Neural progenitor cell (in vitro differentiated cells): ENCODE data around the gene ASXL1. TPM values are rescaled to one million over a fixed set of nuclear protein-coding genes. Genes with fewer than 3 reads are reported as not detected.

Source experiments
- DNase-seq: peaks from one replicate; pipeline ENCODE4 v3.0.0-alpha.2; 2016; ENCODE audit warnings: low spot score
- H2AFZ ChIP-seq: fragments of 200-600 bp; sonication (generic); replicated peaks from 2 replicates; pipeline ENCODE4 v1.6.1; 2016; ENCODE audit warnings: antibody characterized with exemption
- H3F3A ChIP-seq: fragments of 200-600 bp; sonication (generic); 2 replicates; pipeline ENCODE4 v1.6.1; 2016; ENCODE audit warnings: antibody characterized with exemption, low read depth
- H3K27ac ChIP-seq: fragments of 200-600 bp; sonication (generic); 2 replicates; pipeline ENCODE4 v1.5.1; 2016; ENCODE audit warnings: mild to moderate bottlenecking
- H3K27me3 ChIP-seq: fragments of 200-600 bp; sonication (generic); 2 replicates; pipeline ENCODE4 v1.6.1; 2016; ENCODE audit warnings: mild to moderate bottlenecking, moderate library complexity
- H3K36me3 ChIP-seq: fragments of 200-600 bp; sonication (generic); 2 replicates; pipeline ENCODE4 v1.5.1; 2016
- H3K4me1 ChIP-seq: fragments of 200-600 bp; sonication (generic); 2 replicates; pipeline ENCODE4 v1.6.1; 2016; ENCODE audit warnings: mixed run types
- H3K4me2 ChIP-seq: fragments of 200-600 bp; sonication (generic); 2 replicates; pipeline ENCODE4 v1.6.1; 2016
- H3K4me3 ChIP-seq: fragments of 200-600 bp; sonication (generic); 2 replicates; pipeline ENCODE4 v1.5.1; 2016
- H3K79me2 ChIP-seq: fragments of 200-600 bp; sonication (generic); 2 replicates; pipeline ENCODE4 v1.6.1; 2016; ENCODE audit warnings: low read depth
- H3K9ac ChIP-seq: fragments of 200-600 bp; sonication (generic); 2 replicates; pipeline ENCODE4 v1.6.1; 2016
- H3K9me3 ChIP-seq: fragments of 200-600 bp; sonication (generic); 2 replicates; pipeline ENCODE4 v1.5.1; 2016; ENCODE audit warnings: low read depth
- H4K20me1 ChIP-seq: fragments of 200-600 bp; sonication (generic); 2 replicates; pipeline ENCODE4 v1.6.1; 2016; ENCODE audit warnings: low read depth
- H3K27ac Mint-ChIP-seq: 3 replicates; pipeline ENCODE4 v1.8.0; 2021; ENCODE audit warnings: mixed read lengths
- H3K27me3 Mint-ChIP-seq: 2 replicates; pipeline ENCODE4 v1.8.0; 2022; ENCODE audit warnings: low read depth, mild to moderate bottlenecking, inconsistent platforms, moderate library complexity, mixed read lengths; ENCODE audit not compliant: insufficient read depth
- H3K36me3 Mint-ChIP-seq: 3 replicates; pipeline ENCODE4 v1.8.0; 2021; ENCODE audit warnings: mixed read lengths
- H3K4me1 Mint-ChIP-seq: 3 replicates; pipeline ENCODE4 v1.8.0; 2021; ENCODE audit warnings: mixed read lengths
- H3K4me3 Mint-ChIP-seq: 3 replicates; pipeline ENCODE4 v1.8.0; 2021; ENCODE audit warnings: mild to moderate bottlenecking, moderate library complexity, mixed read lengths
- H3K9me3 Mint-ChIP-seq: 3 replicates; pipeline ENCODE4 v1.8.0; 2020; ENCODE audit warnings: mixed read lengths
- CTCF ChIP-seq: fragments of 200-600 bp; sonication (generic); IDR thresholded peaks from 2 replicates; pipeline ENCODE4 v1.5.1; 2017; ENCODE audit warnings: antibody characterized with exemption, mild to moderate bottlenecking
- EZH2 ChIP-seq: fragments of 200-600 bp; sonication (generic); IDR thresholded peaks from 2 replicates; pipeline ENCODE4 v1.6.1; 2017; ENCODE audit warnings: antibody characterized with exemption, mild to moderate bottlenecking, moderate library complexity
- EZH2phosphoT487 ChIP-seq: fragments of 200-600 bp; sonication (generic); IDR thresholded peaks from 2 replicates; pipeline ENCODE4 v1.6.1; 2017; ENCODE audit warnings: antibody characterized with exemption
- total RNA-seq: library from RNA; depleted of rRNA; stranded (reverse); fragments of >200 nt; gene quantifications from 2 replicates; pipeline ENCODE4 v1.2.3, GENCODE V29; 2015; ENCODE audit warnings: low replicate concordance

ASXL1 gene
- total RNA-seq, 1 donor from 2014 or later, result 48.2 TPM

GRCh38 chr20:32356622-32357374 lies 1.3 kb upstream of the ASXL1 start:
- Histone ChIP-seq H3K79me2 (peaks cover 32% of the 10 kb centered on the region), H3F3A (peaks cover 12% of the 10 kb centered on the region), H2AFZ (no peak overlapping the region), H3K9ac (no peak overlapping the region), H3K27me3 (peaks cover 5% of the 10 kb centered on the region), H3K27ac (no peak overlapping the region), H3K4me1 (peaks cover 6% of the 10 kb centered on the region), H3K4me2 (peak overlapping the region; percentile 81), H3K36me3 (no peaks in the 10 kb centered on the region), H3K4me3 (peak overlapping the region; percentile 93), H4K20me1 (peaks cover 28% of the 10 kb centered on the region), H3K9me3 (no peaks in the 10 kb centered on the region)
- Mint-ChIP-seq H3K4me1 (peaks cover 24% of the 10 kb centered on the region), H3K4me3 (peak overlapping the region; percentile 95), H3K9me3 (no peaks in the 10 kb centered on the region), H3K27me3 (peaks cover 4% of the 10 kb centered on the region), H3K27ac (peak overlapping the region; percentile 98), H3K36me3 (peaks cover 9% of the 10 kb centered on the region)
- DNase-seq, result no peak
- no peak for TF ChIP-seq EZH2
- TF ChIP-seq EZH2phosphoT487, result no peak
- TF ChIP-seq CTCF, result no peak

GRCh38 chr20:32357375-32357868 lies 709 bp upstream of the ASXL1 start:
- Histone ChIP-seq H3K4me1 (peaks cover 6% of the 10 kb centered on the region), H2AFZ (peak overlapping the region; percentile 74), H3K4me3 (peak overlapping the region; percentile 93), H3K9ac (peak overlapping the region; percentile 36), H3K27me3 (peaks cover 5% of the 10 kb centered on the region), H3K79me2 (peaks cover 38% of the 10 kb centered on the region), H3K9me3 (no peaks in the 10 kb centered on the region), H3K36me3 (no peaks in the 10 kb centered on the region), H3K27ac (no peak overlapping the region), H3F3A (peaks cover 12% of the 10 kb centered on the region), H3K4me2 (peak overlapping the region; percentile 81), H4K20me1 (peaks cover 34% of the 10 kb centered on the region)
- no peak for DNase-seq
- TF ChIP-seq EZH2 (no peak), EZH2phosphoT487 (no peak), CTCF (no peak)
- Mint-ChIP-seq H3K9me3 (no peaks in the 10 kb centered on the region), H3K27me3 (peaks cover 8% of the 10 kb centered on the region), H3K36me3 (peaks cover 9% of the 10 kb centered on the region), H3K4me1 (peaks cover 27% of the 10 kb centered on the region), H3K4me3 (peak overlapping the region; percentile 95), H3K27ac (peak overlapping the region; percentile 98)

GRCh38 chr20:32358632-32358882 lies 426 bp downstream of the ASXL1 start:
- no peak overlapping the region for H3K4me3 Mint-ChIP-seq

More at GRCh38 chr20:32358632-32358882, 426 bp downstream of the ASXL1 start:
- Histone ChIP-seq H3K9me3 (no peaks in the 10 kb centered on the region), H2AFZ (no peak overlapping the region), H3K4me3 (peak overlapping the region; percentile 93), H3K79me2 (peaks cover 50% of the 10 kb centered on the region), H3K27me3 (peaks cover 5% of the 10 kb centered on the region), H3K9ac (peak overlapping the region; percentile 11), H3K27ac (peak overlapping the region; percentile 44), H3K4me1 (peaks cover 6% of the 10 kb centered on the region), H3F3A (peaks cover 12% of the 10 kb centered on the region), H3K4me2 (peak overlapping the region; percentile 78), H3K36me3 (no peaks in the 10 kb centered on the region), H4K20me1 (peaks cover 46% of the 10 kb centered on the region)
- DNase-seq, result no peak
- H3K4me1 Mint-ChIP-seq, result peaks cover 36% of the 10 kb centered on the region
- H3K27ac Mint-ChIP-seq, result no peak overlapping the region
- no peaks in the 10 kb centered on the region for H3K9me3 Mint-ChIP-seq
- TF ChIP-seq EZH2phosphoT487, result no peak
- no peak for TF ChIP-seq CTCF
- no peak for TF ChIP-seq EZH2
- peaks cover 9% of the 10 kb centered on the region for H3K36me3 Mint-ChIP-seq
- peaks cover 8% of the 10 kb centered on the region for H3K27me3 Mint-ChIP-seq
